Right atrium auricular region (tissue), 2 donors: ENCODE results near the gene MED9. TPM values are rescaled to one million over a fixed set of nuclear protein-coding genes. Genes with fewer than 3 reads are reported as not detected.
"Not testable (repeated sequence)": the region's sequence is repeated elsewhere in the genome, so short reads cannot be mapped to it uniquely, and the experiment has no call there.

Experiments
- DNase-seq: peaks from one replicate; pipeline ENCODE4 v3.0.0-alpha.2; 2019; ENCODE audit warnings: low spot score
- H3K27ac ChIP-seq, 2 donors: fragments of 200-600 bp; sonication (generic); 1 replicate in 1 of 2; 2 replicates in 1 of 2; pipeline ENCODE4 v1.5.1; 2016 to 2019
- H3K27me3 ChIP-seq, 2 donors: fragments of 200-600 bp; sonication (generic); one replicate each; pipeline versions ENCODE4 v1.5.1 to v1.6.0; 2017 to 2019
- H3K36me3 ChIP-seq: fragments of 200-600 bp; sonication (generic); one replicate; pipeline ENCODE4 v1.5.1; 2016
- H3K4me1 ChIP-seq, 2 donors: fragments of 200-600 bp; sonication (generic); one replicate each; pipeline versions ENCODE4 v1.5.1 to v1.6.0; 2017 to 2019
- H3K4me3 ChIP-seq, 2 donors: fragments of 200-600 bp; sonication (generic); 1 replicate in 1 of 2; 2 replicates in 1 of 2; pipeline ENCODE4 v1.5.1; 2017 to 2019; ENCODE audit warnings: mild to moderate bottlenecking in 1 of 2, moderate library complexity in 1 of 2
- H3K9me3 ChIP-seq, 2 donors: fragments of 200-600 bp; sonication (generic); one replicate each; pipeline ENCODE4 v1.5.1; 2019
- CTCF ChIP-seq, 2 donors: fragments of 200-600 bp; sonication (generic); IDR thresholded peaks; one replicate each; pipeline ENCODE4 v1.5.1; 2019; ENCODE audit warnings: antibody characterized with exemption in 2 of 2
- total RNA-seq, 2 donors: library from RNA; depleted of rRNA; stranded (reverse); fragments of >200 nt; gene quantifications; one replicate each; pipeline ENCODE4 v1.1.0, GENCODE V29; 2016

Gene MED9
- total RNA-seq, 2 donors from 2014 or later, result 36.7 to 41.0 TPM

- no peak for TF ChIP-seq CTCF (IDR thresholded peaks at IDR 0.05)
- no peak overlapping the region for H3K4me3 ChIP-seq
- no peaks in the 10 kb centered on the region for H3K9me3 ChIP-seq
- H3K27me3 ChIP-seq, result no peaks in the 10 kb centered on the region
- no peaks in the 10 kb centered on the region for H3K36me3 ChIP-seq
- H3K27ac ChIP-seq, result no peak overlapping the region
- no peaks in the 10 kb centered on the region for H3K4me1 ChIP-seq
- DNase-seq, result no peak
Measured at GRCh38 chr17:17456251-17456650, 20.5 kb upstream of the MED9 start.

- H3K27me3 ChIP-seq, result no peaks in the 10 kb centered on the region
- DNase-seq, result no peak
- H3K27ac ChIP-seq, result no peak overlapping the region
- H3K36me3 ChIP-seq, result no peaks in the 10 kb centered on the region
- no peaks in the 10 kb centered on the region for H3K4me1 ChIP-seq
- TF ChIP-seq CTCF (IDR thresholded peaks at IDR 0.05), result no peak
- H3K4me3 ChIP-seq, result no peak overlapping the region
- H3K9me3 ChIP-seq, result no peaks in the 10 kb centered on the region
Measured at GRCh38 chr17:17457680-17458079, 19.1 kb upstream of the MED9 start.

GRCh38 chr17:17460038-17460437 lies 16.8 kb upstream of the MED9 start:
- no peak for TF ChIP-seq CTCF (IDR thresholded peaks at IDR 0.05)
- Histone ChIP-seq H3K27ac (no peak overlapping the region), H3K36me3 (no peaks in the 10 kb centered on the region), H3K27me3 (no peaks in the 10 kb centered on the region), H3K4me3 (no peak overlapping the region), H3K9me3 (no peaks in the 10 kb centered on the region), H3K4me1 (no peaks in the 10 kb centered on the region)
- DNase-seq, result no peak

- no peaks in the 10 kb centered on the region for H3K9me3 ChIP-seq
- H3K27me3 ChIP-seq, result no peaks in the 10 kb centered on the region
- H3K36me3 ChIP-seq, result no peaks in the 10 kb centered on the region
- H3K27ac ChIP-seq, result no peak overlapping the region
- no peak overlapping the region for H3K4me3 ChIP-seq
- no peaks in the 10 kb centered on the region for H3K4me1 ChIP-seq
- TF ChIP-seq CTCF (IDR thresholded peaks at IDR 0.05), result no peak
- no peak for DNase-seq
Measured at GRCh38 chr17:17462048-17462824, 14.6 kb upstream of the MED9 start.

- Histone ChIP-seq H3K9me3 (no peaks in the 10 kb centered on the region), H3K27me3 (no peaks in the 10 kb centered on the region), H3K27ac (no peak overlapping the region), H3K36me3 (no peaks in the 10 kb centered on the region), H3K4me1 (no peaks in the 10 kb centered on the region), H3K4me3 (no peak overlapping the region)
- no peak for DNase-seq
- no peak for TF ChIP-seq CTCF (IDR thresholded peaks at IDR 0.05)
Measured at GRCh38 chr17:17463821-17464220, 13.0 kb upstream of the MED9 start.

GRCh38 chr17:17465878-17466277 lies 10.9 kb upstream of the MED9 start:
- not testable (repeated sequence) for H3K4me3 ChIP-seq, DNase-seq, H3K27me3 ChIP-seq, H3K9me3 ChIP-seq, H3K4me1 ChIP-seq, H3K36me3 ChIP-seq, H3K27ac ChIP-seq
